SK-N-SH (cell line): ENCODE data around the gene MAGI2. TPM values are rescaled to one million over a fixed set of nuclear protein-coding genes. Genes with fewer than 3 reads are reported as not detected.

Experiments
- CTCF ChIA-PET: fragments of 300-600, 350-600 bp; formaldehyde crosslinking; extraction: SDS; loops from one replicate; lab custom pipeline; 2021; lab: Yijun Ruan, JAX
- POLR2A ChIA-PET: fragments of 350-600 bp; sonication (Branson Sonifier 250); formaldehyde crosslinking; extraction: SDS; loops from one replicate; lab custom pipeline; 2020; ENCODE audit warnings: antibody characterized with exemption, inconsistent platforms; lab: Yijun Ruan, JAX
- DNase-seq: peaks from one replicate; pipeline ENCODE4 v3.0.0; 2012
- H2AFZ ChIP-seq: fragments of 200-600 bp; sonication (generic); 2 replicates; pipeline ENCODE4 v1.8.1; 2016; ENCODE audit warnings: antibody characterized with exemption, mild to moderate bottlenecking, low read depth
- H3F3A ChIP-seq: fragments of 200-600 bp; sonication (generic); replicated peaks from 2 replicates; pipeline ENCODE3; 2016; ENCODE audit warnings: antibody characterized with exemption, mild to moderate bottlenecking; ENCODE audit not compliant: insufficient read depth
- H3K27ac ChIP-seq, 2 experiments: fragments of 200-500 bp in 1 of 2; fragments of 200-600 bp in 1 of 2; sonication (Bioruptor generic) in 1 of 2; sonication (generic), shearing (Covaris generic) in 1 of 2; 2 replicates each; pipeline versions ENCODE4 v1.5.1 to v1.6.1; 2014 to 2016; ENCODE audit warnings: low read depth in 2 of 2, inconsistent platforms in 1 of 2, low read length in 1 of 2, mild to moderate bottlenecking in 1 of 2, mixed read lengths in 1 of 2
- H3K27me3 ChIP-seq: fragments of 200-600 bp; sonication (generic), shearing (Covaris generic); 2 replicates; pipeline ENCODE4 v1.6.1; 2016; ENCODE audit warnings: mixed run types; ENCODE audit not compliant: insufficient read depth
- H3K36me3 ChIP-seq, 2 experiments: fragments of 200-500 bp in 1 of 2; fragments of 200-600 bp in 1 of 2; sonication (Bioruptor generic) in 1 of 2; sonication (generic) in 1 of 2; replicated peaks in 1 of 2; 2 replicates each; pipeline versions ENCODE3 to v1.5.1; 2014 to 2016; ENCODE audit warnings: low read length in 1 of 2, mild to moderate bottlenecking in 1 of 2; ENCODE audit not compliant: insufficient read depth in 2 of 2, control insufficient read depth in 1 of 2
- H3K4me1 ChIP-seq, 2 experiments: fragments of 200-500 bp in 1 of 2; fragments of 200-600 bp in 1 of 2; sonication (Bioruptor generic) in 1 of 2; sonication (generic), shearing (Covaris generic) in 1 of 2; 2 replicates each; pipeline versions ENCODE4 v1.5.1 to v1.6.1; 2014 to 2016; ENCODE audit warnings: low read depth in 1 of 2, low read length in 1 of 2, mixed run types in 1 of 2; ENCODE audit not compliant: insufficient read depth in 2 of 2, control insufficient read depth in 1 of 2
- H3K4me2 ChIP-seq: fragments of 200-600 bp; sonication (generic), shearing (Covaris generic); 2 replicates; pipeline ENCODE4 v1.6.1; 2017; ENCODE audit warnings: mixed run types
- H3K4me3 ChIP-seq, 2 experiments: fragments of 200-500 bp in 1 of 2; fragments of 200-600 bp in 1 of 2; sonication (Bioruptor generic) in 1 of 2; sonication (generic), shearing (Covaris generic) in 1 of 2; 2 replicates each; pipeline versions ENCODE4 v1.5.1 to v1.8.1; 2014 to 2016; ENCODE audit warnings: low read depth in 2 of 2, inconsistent platforms in 1 of 2, low read length in 1 of 2, mild to moderate bottlenecking in 1 of 2, mixed read lengths in 1 of 2, moderate library complexity in 1 of 2
- H3K79me2 ChIP-seq: fragments of 200-600 bp; sonication (generic); 2 replicates; pipeline ENCODE4 v1.8.1; 2017; ENCODE audit warnings: mild to moderate bottlenecking; ENCODE audit not compliant: insufficient read depth
- H3K9ac ChIP-seq: fragments of 200-600 bp; sonication (generic); 2 replicates; pipeline ENCODE4 v1.6.1; 2017; ENCODE audit warnings: mixed run types
- H3K9me2 ChIP-seq: fragments of 200-600 bp; sonication (generic); 2 replicates; pipeline ENCODE4 v1.6.1; 2017; ENCODE audit warnings: mixed run types
- H3K9me3 ChIP-seq: fragments of 200-600 bp; sonication (generic); 2 replicates; pipeline ENCODE4 v1.6.1; 2017; ENCODE audit warnings: mixed run types, mild to moderate bottlenecking, moderate library complexity
- H4K20me1 ChIP-seq: fragments of 200-600 bp; sonication (generic); 2 replicates; pipeline ENCODE4 v1.6.1; 2017; ENCODE audit warnings: mild to moderate bottlenecking, mixed run types; ENCODE audit not compliant: insufficient read depth
- CHD2 ChIP-seq: fragments of 150-350 bp; IDR thresholded peaks from 2 replicates; pipeline ENCODE4 v1.6.1; 2018; ENCODE audit warnings: low read length; ENCODE audit not compliant: partially characterized antibody
- CTCF ChIP-seq: fragments of 200-600 bp; sonication (generic); IDR thresholded peaks from 2 replicates; pipeline ENCODE4 v1.6.1; 2017; ENCODE audit warnings: antibody characterized with exemption, mild to moderate bottlenecking, moderate library complexity
- ELF1 ChIP-seq: IDR thresholded peaks from 2 replicates; pipeline ENCODE4 v1.4.0; 2012
- EZH2phosphoT487 ChIP-seq: fragments of 200-600 bp; sonication (generic); IDR thresholded peaks from 2 replicates; pipeline ENCODE4 v1.6.1; 2017; ENCODE audit warnings: low read depth, mixed run types, mild to moderate bottlenecking, antibody characterized with exemption, moderate library complexity, borderline replicate concordance
- FOSL2 ChIP-seq: IDR thresholded peaks from 2 replicates; pipeline ENCODE4 v1.4.0; 2012; ENCODE audit warnings: low read depth, mild to moderate bottlenecking, moderate library complexity, borderline replicate concordance
- FOXJ3 ChIP-seq: sonication (generic); formaldehyde crosslinking; IDR thresholded peaks from 2 replicates; pipeline ENCODE4 v1.5.1; 2020; ENCODE audit warnings: mild to moderate bottlenecking, missing genetic modification reagents
- FOXM1 ChIP-seq: IDR thresholded peaks from 2 replicates; pipeline ENCODE4 v1.4.0; 2012; ENCODE audit warnings: low read depth, mild to moderate bottlenecking
- GABPA ChIP-seq: IDR thresholded peaks from 2 replicates; pipeline ENCODE4 v1.4.0; 2012; ENCODE audit warnings: low read depth, mild to moderate bottlenecking
- GATA2 ChIP-seq: sonication (generic); formaldehyde crosslinking; IDR thresholded peaks from 2 replicates; pipeline ENCODE4 v1.5.0; 2020; ENCODE audit warnings: mild to moderate bottlenecking, missing genetic modification reagents
- JUND ChIP-seq: IDR thresholded peaks from 2 replicates; pipeline ENCODE4 v1.4.0; 2012
- MAX ChIP-seq: IDR thresholded peaks from 2 replicates; pipeline ENCODE4 v1.4.0; 2012; ENCODE audit warnings: low read depth
- MXI1 ChIP-seq: IDR thresholded peaks from 2 replicates; pipeline ENCODE4 v1.6.1; 2012; ENCODE audit warnings: mild to moderate bottlenecking, low read depth, low read length, improper control_type of control experiment
- NFIC ChIP-seq: IDR thresholded peaks from 2 replicates; pipeline ENCODE4 v1.4.0; 2012; ENCODE audit warnings: borderline replicate concordance
- POLR2AphosphoS5 ChIP-seq: IDR thresholded peaks from 2 replicates; pipeline ENCODE4 v1.6.1; 2012; ENCODE audit warnings: low read depth, low read length
- RAD21 ChIP-seq: IDR thresholded peaks from 2 replicates; pipeline ENCODE4 v1.6.1; 2012; ENCODE audit warnings: mild to moderate bottlenecking, low read length
- RCOR1 ChIP-seq: fragments of 150-350 bp; IDR thresholded peaks from 2 replicates; pipeline ENCODE4 v1.6.1; 2017; ENCODE audit warnings: antibody characterized with exemption, low read length
- REST ChIP-seq: IDR thresholded peaks from 2 replicates; pipeline ENCODE4 v1.6.1; 2012; ENCODE audit warnings: mild to moderate bottlenecking, low read depth, low read length, moderate library complexity
- RFX5 ChIP-seq: IDR thresholded peaks from 2 replicates; pipeline ENCODE4 v1.6.1; 2012; ENCODE audit warnings: mild to moderate bottlenecking, improper control_type of control experiment, low read length
- RXRA ChIP-seq: IDR thresholded peaks from 2 replicates; pipeline ENCODE4 v1.4.0; 2012; ENCODE audit warnings: low read depth, mild to moderate bottlenecking, borderline replicate concordance
- SIN3A ChIP-seq: IDR thresholded peaks from 2 replicates; pipeline ENCODE4 v1.6.1; 2012; ENCODE audit warnings: low read depth, mild to moderate bottlenecking, low read length, moderate library complexity, borderline replicate concordance
- SMC3 ChIP-seq: IDR thresholded peaks from 2 replicates; pipeline ENCODE4 v1.6.1; 2012; ENCODE audit warnings: low read depth, low read length, improper control_type of control experiment
- TAF1 ChIP-seq: IDR thresholded peaks from 2 replicates; pipeline ENCODE4 v1.6.1; 2012; ENCODE audit warnings: low read depth, mild to moderate bottlenecking, low read length, moderate library complexity, borderline replicate concordance
- TCF12 ChIP-seq: IDR thresholded peaks from 2 replicates; pipeline ENCODE4 v1.4.0; 2012
- TEAD4 ChIP-seq: IDR thresholded peaks from 2 replicates; pipeline ENCODE4 v1.4.0; 2012; ENCODE audit warnings: mild to moderate bottlenecking, borderline replicate concordance; ENCODE audit not compliant: insufficient read depth
- USF2 ChIP-seq: fragments of 150-350 bp; IDR thresholded peaks from 2 replicates; pipeline ENCODE4 v1.6.1; 2017; ENCODE audit warnings: antibody characterized with exemption, low read length, low read depth, borderline replicate concordance
- YY1 ChIP-seq: IDR thresholded peaks from 2 replicates; pipeline ENCODE4 v1.4.0; 2012; ENCODE audit warnings: low read depth, mild to moderate bottlenecking
- WGBS: methylation state at CpG from one replicate; pipeline ENCODE4 v1.1.6; 2017; ENCODE audit warnings: low lambda C conversion rate; 5-methylcytosine and 5-hydroxymethylcytosine counted together
- polyA plus RNA-seq, 3 experiments: library from polyadenylated mRNA; depleted of rRNA; stranded (reverse); fragments of >200 nt; gene quantifications; 2 replicates each; pipeline ENCODE4 v1.2.3, GENCODE V29; 2012

The MAGI2 gene
- polyA plus RNA-seq, 1 of the 3 experiments (the other 2 are of a cell fraction), result 1.1 TPM

GRCh38 chr7:78306634-78307033, 1146.8 kb downstream of the MAGI2 start (continued):
- TF ChIP-seq SIN3A (no peak), ELF1 (no peak)

- peaks cover 0 to 25% of the 10 kb centered on the region in 2 experiments; a peak in 2 of 4 replicates for H3K4me1 ChIP-seq
- no peaks in the 10 kb centered on the region for H3K9me3 ChIP-seq
- POLR2A ChIA-PET, result no interaction called here
- 15% methylated on average over 3 of the region's 3 CpGs for WGBS
- H3K4me2 ChIP-seq, result peak overlapping the region; percentile 49
- peak overlapping the region; percentile 70 for H2AFZ ChIP-seq
- H4K20me1 ChIP-seq, result no peaks in the 10 kb centered on the region
- H3K27me3 ChIP-seq, result no peaks in the 10 kb centered on the region
- no peaks in the 10 kb centered on the region for H3K36me3 ChIP-seq
- peak overlapping the region; percentile 50; the same call in 1 of the 2 replicates for H3K9ac ChIP-seq
- peak overlapping the region in 1 of 2 experiments; percentile 15; a peak in 2 of 4 replicates for H3K4me3 ChIP-seq
- H3K27ac ChIP-seq, result peak overlapping the region; percentile 84 to 92
- H3K9me2 ChIP-seq, result no peaks in the 10 kb centered on the region
- CTCF ChIA-PET, result interaction anchor here (1.8 kb wide), 1 partner anchor 15 kb away, joined by 4 read pairs; no protein-coding TSS in a partner anchor
- H3K79me2 ChIP-seq, result no peaks in the 10 kb centered on the region
- H3F3A ChIP-seq, result peaks cover 36% of the 10 kb centered on the region
- DNase-seq, result no peak
- TF ChIP-seq RAD21 (no peak), USF2 (no peak), CTCF (no peak), SMC3 (no peak), RXRA (peak; percentile 82; the same call in 1 of the 2 replicates), JUND (peak; percentile 97), FOXJ3 (CRISPR knock-in tag) (no peak), YY1 (peak; percentile 52; the same call in 1 of the 2 replicates), TAF1 (0 out of 2 replicates have a peak, but pooled peaks have one; percentile 39), GATA2 (no peak), TCF12 (peak; percentile 99), TEAD4 (peak; percentile 96), RCOR1 (no peak), FOSL2 (peak; percentile 90), GABPA (no peak), NFIC (peak; percentile 83), MAX (peak; percentile 81), SIN3A (no peak), FOXM1 (peak; percentile 94), REST (0 out of 2 replicates have a peak, but pooled peaks have one; percentile 17), RFX5 (no peak), EZH2phosphoT487 (no peak), MXI1 (no peak), ELF1 (no peak), CHD2 (no peak), POLR2AphosphoS5 (peak; percentile 78; the same call in 1 of the 2 replicates)
These were observed 1152.1 kb downstream of the MAGI2 start for GRCh38 chr7:78301407-78301806.
